ENCODE results near the gene CFAP73. TPM values are rescaled to one million over a fixed set of nuclear protein-coding genes. Genes with fewer than 3 reads are reported as not detected.

Gene CFAP73
- total RNA-seq, 1 experiment from 2014 or later: 0.94 TPM

DNA sequence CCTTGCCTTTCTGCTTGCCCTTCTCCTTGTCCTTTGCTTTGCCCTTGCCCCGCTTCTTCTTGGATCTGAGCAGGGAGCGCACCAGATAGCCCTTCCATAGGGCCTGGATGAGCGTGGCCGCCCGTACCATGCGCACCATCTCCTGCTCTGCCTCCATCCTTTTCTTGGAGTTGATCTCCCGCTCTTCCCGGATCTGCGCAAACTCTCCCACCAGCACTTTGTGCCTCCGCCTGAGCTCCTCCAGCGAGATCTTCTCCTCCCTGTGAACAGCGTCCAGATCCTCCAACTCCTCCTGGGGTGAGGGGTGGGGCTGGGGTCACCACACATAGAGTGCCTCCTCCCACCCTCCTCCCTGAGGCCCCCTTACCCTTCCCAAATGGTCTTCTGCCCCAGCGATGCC lies 46.1 kb downstream of the CFAP73 start:
- Mint-ChIP-seq H3K4me1 (peaks cover 8% of the 10 kb centered on the region; the same call in 1 of the 2 replicates), H3K4me3 (no peak overlapping the region), H3K36me3 (peaks cover 14% of the 10 kb centered on the region), H3K27ac (no peak overlapping the region), H3K9me3 (no peaks in the 10 kb centered on the region), H3K27me3 (ENCODE audit: low read depth) (no peaks in the 10 kb centered on the region)
- DNase-seq (ENCODE audit: low spot score) (no peak), ATAC-seq (no peak)
- CTCF ChIA-PET: interaction anchor here (0.7 to 2.1 kb wide), 8 partner anchors 10 to 266 kb away, joined by 3 to 9 read pairs (median 4); partner anchors contain the start of genes DDX54, RASAL1, RITA1 and TPCN1
- POLR2A ChIA-PET: no interaction called here
- TF ChIP-seq, protein P1, sequence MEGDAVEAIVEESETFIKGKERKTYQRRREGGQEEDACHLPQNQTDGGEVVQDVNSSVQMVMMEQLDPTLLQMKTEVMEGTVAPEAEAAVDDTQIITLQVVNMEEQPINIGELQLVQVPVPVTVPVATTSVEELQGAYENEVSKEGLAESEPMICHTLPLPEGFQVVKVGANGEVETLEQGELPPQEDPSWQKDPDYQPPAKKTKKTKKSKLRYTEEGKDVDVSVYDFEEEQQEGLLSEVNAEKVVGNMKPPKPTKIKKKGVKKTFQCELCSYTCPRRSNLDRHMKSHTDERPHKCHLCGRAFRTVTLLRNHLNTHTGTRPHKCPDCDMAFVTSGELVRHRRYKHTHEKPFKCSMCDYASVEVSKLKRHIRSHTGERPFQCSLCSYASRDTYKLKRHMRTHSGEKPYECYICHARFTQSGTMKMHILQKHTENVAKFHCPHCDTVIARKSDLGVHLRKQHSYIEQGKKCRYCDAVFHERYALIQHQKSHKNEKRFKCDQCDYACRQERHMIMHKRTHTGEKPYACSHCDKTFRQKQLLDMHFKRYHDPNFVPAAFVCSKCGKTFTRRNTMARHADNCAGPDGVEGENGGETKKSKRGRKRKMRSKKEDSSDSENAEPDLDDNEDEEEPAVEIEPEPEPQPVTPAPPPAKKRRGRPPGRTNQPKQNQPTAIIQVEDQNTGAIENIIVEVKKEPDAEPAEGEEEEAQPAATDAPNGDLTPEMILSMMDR (IDR thresholded peaks at IDR 0.05): no peak
- TF ChIP-seq, protein P2, sequence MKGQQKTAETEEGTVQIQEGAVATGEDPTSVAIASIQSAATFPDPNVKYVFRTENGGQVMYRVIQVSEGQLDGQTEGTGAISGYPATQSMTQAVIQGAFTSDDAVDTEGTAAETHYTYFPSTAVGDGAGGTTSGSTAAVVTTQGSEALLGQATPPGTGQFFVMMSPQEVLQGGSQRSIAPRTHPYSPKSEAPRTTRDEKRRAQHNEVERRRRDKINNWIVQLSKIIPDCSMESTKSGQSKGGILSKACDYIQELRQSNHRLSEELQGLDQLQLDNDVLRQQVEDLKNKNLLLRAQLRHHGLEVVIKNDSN (CRISPR knock-in tag; IDR thresholded peaks at IDR 0.05): no peak
- TF ChIP-seq, protein P3, sequence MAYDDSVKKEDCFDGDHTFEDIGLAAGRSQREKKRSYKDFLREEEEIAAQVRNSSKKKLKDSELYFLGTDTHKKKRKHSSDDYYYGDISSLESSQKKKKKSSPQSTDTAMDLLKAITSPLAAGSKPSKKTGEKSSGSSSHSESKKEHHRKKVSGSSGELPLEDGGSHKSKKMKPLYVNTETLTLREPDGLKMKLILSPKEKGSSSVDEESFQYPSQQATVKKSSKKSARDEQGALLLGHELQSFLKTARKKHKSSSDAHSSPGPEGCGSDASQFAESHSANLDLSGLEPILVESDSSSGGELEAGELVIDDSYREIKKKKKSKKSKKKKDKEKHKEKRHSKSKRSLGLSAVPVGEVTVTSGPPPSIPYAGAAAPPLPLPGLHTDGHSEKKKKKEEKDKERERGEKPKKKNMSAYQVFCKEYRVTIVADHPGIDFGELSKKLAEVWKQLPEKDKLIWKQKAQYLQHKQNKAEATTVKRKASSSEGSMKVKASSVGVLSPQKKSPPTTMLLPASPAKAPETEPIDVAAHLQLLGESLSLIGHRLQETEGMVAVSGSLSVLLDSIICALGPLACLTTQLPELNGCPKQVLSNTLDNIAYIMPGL (CRISPR knock-in tag; IDR thresholded peaks at IDR 0.05): no peak

DNA sequence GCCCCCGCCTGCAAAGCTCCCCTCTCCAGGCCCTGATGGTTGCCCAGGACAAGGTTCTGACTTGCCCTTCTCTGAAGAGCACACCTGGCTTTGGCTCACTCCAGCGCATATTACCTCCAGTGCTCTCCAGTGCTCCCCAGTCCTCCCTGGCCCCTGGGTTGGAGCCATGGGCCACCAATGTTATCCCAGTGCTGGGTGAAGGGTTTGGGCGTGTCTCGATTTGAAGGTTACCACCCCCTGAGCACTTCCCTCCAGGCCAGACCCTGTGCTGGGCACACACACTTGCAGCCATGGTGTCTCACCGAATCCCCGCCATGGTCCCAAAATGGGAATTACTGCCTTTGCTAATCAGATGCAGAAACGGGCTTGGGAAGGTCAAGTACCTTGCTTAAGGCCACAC lies 47.1 kb downstream of the CFAP73 start:
- Mint-ChIP-seq H3K4me1 (peaks cover 4% of the 10 kb centered on the region; the same call in 1 of the 2 replicates), H3K4me3 (no peak overlapping the region), H3K27me3 (ENCODE audit: low read depth) (no peaks in the 10 kb centered on the region), H3K9me3 (no peaks in the 10 kb centered on the region), H3K27ac (no peak overlapping the region), H3K36me3 (peaks cover 10% of the 10 kb centered on the region)
- no peak for TF ChIP-seq ZBTB43 (CRISPR knock-in tag; IDR thresholded peaks at IDR 0.05)
- peak; percentile 67; the same call in 1 of the 2 replicates for TF ChIP-seq ZNF263 (CRISPR knock-in tag; IDR thresholded peaks at IDR 0.05; ENCODE audit: low read depth)
- ChIA-PET CTCF (interaction anchor here (0.7 to 1.5 kb wide), 3 partner anchors 26 to 229 kb away, joined by 4 to 16 read pairs (median 6); partner anchors contain the start of gene TPCN1), POLR2A (no interaction called here)
- ATAC-seq (peak; percentile 12; the same call in 1 of the 2 replicates), DNase-seq (ENCODE audit: low spot score) (no peak)

DNA sequence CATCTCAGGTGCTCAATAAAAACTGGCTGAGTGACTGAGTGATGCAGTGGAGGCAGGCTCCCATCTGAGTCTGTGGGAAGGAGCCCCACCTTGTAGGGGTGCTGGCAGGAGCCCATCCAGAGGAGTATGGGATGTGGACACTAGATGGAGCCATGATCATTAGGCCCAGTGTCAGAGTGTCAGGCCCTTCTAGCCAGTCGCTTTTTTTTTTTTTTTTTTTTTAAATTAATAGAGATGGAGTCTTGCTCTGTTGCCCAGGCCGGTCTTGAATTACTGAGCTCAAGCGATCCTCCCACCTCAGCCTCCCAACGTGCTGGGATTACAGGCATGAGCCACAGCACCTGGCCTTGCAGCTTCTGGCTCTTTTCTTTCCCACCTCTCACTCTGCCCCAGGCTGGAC lies 47.5 kb downstream of the CFAP73 start:
- Mint-ChIP-seq H3K4me3 (no peak overlapping the region), H3K36me3 (peaks cover 8% of the 10 kb centered on the region), H3K4me1 (peaks cover 4% of the 10 kb centered on the region; the same call in 1 of the 2 replicates), H3K27ac (no peak overlapping the region), H3K9me3 (no peaks in the 10 kb centered on the region), H3K27me3 (ENCODE audit: low read depth) (no peaks in the 10 kb centered on the region)
- ChIA-PET CTCF (interaction anchor here (0.6 to 1.5 kb wide), 14 partner anchors 12 to 1616 kb away, joined by 3 to 16 read pairs (median 4); partner anchors contain the start of genes DDX54 and TPCN1), POLR2A (interaction anchor here (0.6 kb wide), 1 partner anchor 36 kb away, joined by 4 read pairs; no protein-coding TSS in a partner anchor)
- TF ChIP-seq ZNF121 (CRISPR knock-in tag; IDR thresholded peaks at IDR 0.05) (peak; percentile 91), NR1H2 (CRISPR knock-in tag; IDR thresholded peaks at IDR 0.05) (no peak), GABPB1 (CRISPR knock-in tag; IDR thresholded peaks at IDR 0.05) (no peak)
- ATAC-seq (peak; percentile 97), DNase-seq (ENCODE audit: low spot score) (peak; percentile 57)

GRCh38 chr12:113197518-113198077 lies 48.1 kb downstream of the CFAP73 start:
- Mint-ChIP-seq H3K9me3 (no peaks in the 10 kb centered on the region), H3K27me3 (ENCODE audit: low read depth) (no peaks in the 10 kb centered on the region), H3K36me3 (peaks cover 4% of the 10 kb centered on the region), H3K4me3 (no peak overlapping the region), H3K27ac (no peak overlapping the region), H3K4me1 (peaks cover 4% of the 10 kb centered on the region; the same call in 1 of the 2 replicates)
- CTCF ChIA-PET: interaction anchor here (0.6 to 1.5 kb wide), 14 partner anchors 12 to 1616 kb away, joined by 3 to 16 read pairs (median 4); partner anchors contain the start of genes DDX54 and TPCN1
- DNase-seq (ENCODE audit: low spot score): no peak
- POLR2A ChIA-PET: interaction anchor here (0.6 kb wide), 1 partner anchor 36 kb away, joined by 4 read pairs; no protein-coding TSS in a partner anchor
- TF ChIP-seq NFYB (CRISPR knock-in tag; conservative IDR thresholded peaks at IDR 0.05; ENCODE audit: low read depth) (no peak), ZNF671 (CRISPR knock-in tag; IDR thresholded peaks at IDR 0.05) (no peak), OVOL2 (CRISPR knock-in tag; IDR thresholded peaks at IDR 0.05; ENCODE audit: borderline replicate concordance) (no peak), GTF2I (CRISPR knock-in tag; conservative IDR thresholded peaks at IDR 0.05) (0 out of 2 replicates have a peak, but pooled peaks have one; percentile 30), IRF2 (CRISPR knock-in tag; IDR thresholded peaks at IDR 0.05; ENCODE audit: borderline replicate concordance, low read depth) (no peak)
- TF ChIP-seq, protein P4, sequence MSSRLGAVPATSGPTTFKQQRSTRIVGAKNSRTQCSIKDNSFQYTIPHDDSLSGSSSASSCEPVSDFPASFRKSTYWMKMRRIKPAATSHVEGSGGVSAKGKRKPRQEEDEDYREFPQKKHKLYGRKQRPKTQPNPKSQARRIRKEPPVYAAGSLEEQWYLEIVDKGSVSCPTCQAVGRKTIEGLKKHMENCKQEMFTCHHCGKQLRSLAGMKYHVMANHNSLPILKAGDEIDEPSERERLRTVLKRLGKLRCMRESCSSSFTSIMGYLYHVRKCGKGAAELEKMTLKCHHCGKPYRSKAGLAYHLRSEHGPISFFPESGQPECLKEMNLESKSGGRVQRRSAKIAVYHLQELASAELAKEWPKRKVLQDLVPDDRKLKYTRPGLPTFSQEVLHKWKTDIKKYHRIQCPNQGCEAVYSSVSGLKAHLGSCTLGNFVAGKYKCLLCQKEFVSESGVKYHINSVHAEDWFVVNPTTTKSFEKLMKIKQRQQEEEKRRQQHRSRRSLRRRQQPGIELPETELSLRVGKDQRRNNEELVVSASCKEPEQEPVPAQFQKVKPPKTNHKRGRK (CRISPR knock-in tag; IDR thresholded peaks at IDR 0.05; ENCODE audit: borderline replicate concordance): no peak
- no peak for ATAC-seq
